ENCODE measurements around the gene RTEL1. TPM values are rescaled to one million over a fixed set of nuclear protein-coding genes. Genes with fewer than 3 reads are reported as not detected.

Gene RTEL1
- total and polyA plus RNA-seq, 2 donors (not counting 1 experiment from before 2014, with no cell fraction given), result 4.7 to 12.4 TPM

GRCh38 chr20:63678667-63679465 is 20.8 kb downstream of the RTEL1 start:
- Histone ChIP-seq H3K4me2 (ENCODE audit: extremely low read depth, insufficient read depth, low read length) (no peak overlapping the region), H3K36me3 (ENCODE audit: control insufficient read depth, insufficient read depth, low read length) (peaks cover 41% of the 10 kb centered on the region), H2AFZ (ENCODE audit: low read length) (no peak overlapping the region)

DNA sequence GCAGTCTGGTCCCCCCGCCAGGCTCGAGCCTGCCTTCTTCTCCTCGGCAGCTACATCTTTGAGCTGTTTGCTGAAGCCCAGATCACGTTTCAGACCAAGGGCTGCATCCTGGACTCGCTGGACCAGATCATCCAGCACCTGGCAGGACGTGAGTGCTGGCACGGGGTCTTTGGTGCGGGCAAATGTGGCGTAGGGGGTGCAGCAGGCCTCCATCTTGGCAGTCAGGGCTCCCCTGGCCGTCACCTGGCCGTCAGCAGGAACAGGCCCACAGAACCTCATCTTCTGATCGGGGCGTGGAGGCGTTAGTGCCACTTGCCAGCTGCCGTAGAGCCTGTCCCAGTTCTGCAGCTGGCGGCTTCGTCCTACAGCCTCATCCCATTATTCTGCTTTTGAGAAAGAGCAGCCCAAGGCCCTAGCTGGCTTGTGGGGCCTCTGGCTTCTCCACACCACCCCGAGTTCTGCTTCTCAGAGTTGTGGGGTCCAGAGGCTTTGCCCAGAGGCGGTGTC is 21.7 kb downstream of the RTEL1 start:
- TF ChIP-seq CTCF (conservative IDR thresholded peaks at IDR 0.05 in 1 of 2, IDR thresholded peaks at IDR 0.05 in 1 of 2; ENCODE audit: low read depth in 1 of 2, low read length in 2 of 2), result no peak
- TF ChIP-seq EZH2 (IDR thresholded peaks at IDR 0.05; ENCODE audit: low read length, missing control alignments), result no peak
- H3K36me3 ChIP-seq (ENCODE audit: control insufficient read depth, insufficient read depth, low read length), result peaks cover 36% of the 10 kb centered on the region

More at GRCh38 chr20:63678667-63679465, 20.8 kb downstream of the RTEL1 start:
- H3K9me3 ChIP-seq (ENCODE audit: control insufficient read depth, insufficient read depth, low read depth, low read length), result no peaks in the 10 kb centered on the region
- H3K9ac ChIP-seq (ENCODE audit: insufficient read depth, low read length), result no peak overlapping the region
- no peaks in the 10 kb centered on the region for H3K27me3 ChIP-seq (ENCODE audit: control insufficient read depth, insufficient read depth, low read length)
- H3K4me3 ChIP-seq (replicated peaks in 1 of 4; ENCODE audit: control extremely low read depth in 1 of 4, insufficient read depth in 1 of 4, low read depth in 3 of 4, low read length in 4 of 4), result no peak overlapping the region
- no peaks in the 10 kb centered on the region for H4K20me1 ChIP-seq (ENCODE audit: control insufficient read depth, extremely low read depth, insufficient read depth, low read length)
- DNase-seq (ENCODE audit: low read depth in 2 of 2), result no peak
- TF ChIP-seq EZH2 (IDR thresholded peaks at IDR 0.05; ENCODE audit: low read length, missing control alignments), result no peak
- no peak for TF ChIP-seq CTCF (conservative IDR thresholded peaks at IDR 0.05 in 1 of 2, IDR thresholded peaks at IDR 0.05 in 1 of 2; ENCODE audit: low read depth in 1 of 2, low read length in 2 of 2)
- peaks cover 11% of the 10 kb centered on the region for H3K4me1 ChIP-seq (ENCODE audit: control insufficient read depth, extremely low read depth, insufficient read depth, low read length)
- no peak overlapping the region for H3K27ac ChIP-seq (ENCODE audit: insufficient read depth, low read length)
- H3K79me2 ChIP-seq (ENCODE audit: control insufficient read depth, insufficient read depth, low read length), result no peaks in the 10 kb centered on the region

DNA sequence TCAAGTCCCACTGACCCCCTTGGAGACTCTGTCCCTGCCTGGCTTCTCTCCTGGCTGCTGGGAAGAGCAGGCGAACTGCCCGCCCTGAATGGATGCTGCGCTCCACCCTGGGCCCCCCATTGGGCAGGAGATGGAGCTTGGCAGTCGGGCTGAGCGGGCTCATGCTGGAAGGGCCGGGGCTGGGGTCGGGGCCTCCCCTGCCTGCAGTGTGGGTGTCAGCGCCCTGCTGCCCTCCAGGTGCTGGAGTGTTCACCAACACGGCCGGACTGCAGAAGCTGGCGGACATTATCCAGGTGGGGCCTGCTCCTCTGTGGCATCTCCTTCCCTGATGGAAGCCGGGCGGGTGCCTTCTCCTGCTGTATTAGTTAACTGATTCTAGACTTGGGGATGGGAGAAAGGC is 22.3 kb downstream of the RTEL1 start:
- Histone ChIP-seq H3K9ac (ENCODE audit: insufficient read depth, low read length) (no peak overlapping the region), H3K27ac (ENCODE audit: insufficient read depth, low read length) (no peak overlapping the region), H3K9me3 (ENCODE audit: control insufficient read depth, insufficient read depth, low read depth, low read length) (no peaks in the 10 kb centered on the region), H3K4me1 (ENCODE audit: control insufficient read depth, extremely low read depth, insufficient read depth, low read length) (peaks cover 11% of the 10 kb centered on the region), H3K4me2 (ENCODE audit: extremely low read depth, insufficient read depth, low read length) (no peak overlapping the region), H4K20me1 (ENCODE audit: control insufficient read depth, extremely low read depth, insufficient read depth, low read length) (no peaks in the 10 kb centered on the region), H3K79me2 (ENCODE audit: control insufficient read depth, insufficient read depth, low read length) (no peaks in the 10 kb centered on the region), H2AFZ (ENCODE audit: low read length) (no peak overlapping the region), H3K27me3 (ENCODE audit: control insufficient read depth, insufficient read depth, low read length) (no peaks in the 10 kb centered on the region), H3K36me3 (ENCODE audit: control insufficient read depth, insufficient read depth, low read length) (peaks cover 36% of the 10 kb centered on the region), H3K4me3 (replicated peaks in 1 of 4; ENCODE audit: control extremely low read depth in 1 of 4, insufficient read depth in 1 of 4, low read depth in 3 of 4, low read length in 4 of 4) (no peak overlapping the region)
- no peak for DNase-seq (ENCODE audit: low read depth in 2 of 2)
- TF ChIP-seq EZH2 (IDR thresholded peaks at IDR 0.05; ENCODE audit: low read length, missing control alignments), result no peak
- TF ChIP-seq CTCF (conservative IDR thresholded peaks at IDR 0.05 in 1 of 2, IDR thresholded peaks at IDR 0.05 in 1 of 2; ENCODE audit: low read depth in 1 of 2, low read length in 2 of 2), result no peak

More for the DNA sequence above, 21.7 kb downstream of the RTEL1 start:
- Histone ChIP-seq H3K4me3 (replicated peaks in 1 of 4; ENCODE audit: control extremely low read depth in 1 of 4, insufficient read depth in 1 of 4, low read depth in 3 of 4, low read length in 4 of 4) (no peak overlapping the region), H3K9ac (ENCODE audit: insufficient read depth, low read length) (no peak overlapping the region), H3K27me3 (ENCODE audit: control insufficient read depth, insufficient read depth, low read length) (no peaks in the 10 kb centered on the region), H3K79me2 (ENCODE audit: control insufficient read depth, insufficient read depth, low read length) (no peaks in the 10 kb centered on the region), H3K27ac (ENCODE audit: insufficient read depth, low read length) (no peak overlapping the region), H3K4me2 (ENCODE audit: extremely low read depth, insufficient read depth, low read length) (no peak overlapping the region), H2AFZ (ENCODE audit: low read length) (no peak overlapping the region), H3K4me1 (ENCODE audit: control insufficient read depth, extremely low read depth, insufficient read depth, low read length) (peaks cover 11% of the 10 kb centered on the region), H3K9me3 (ENCODE audit: control insufficient read depth, insufficient read depth, low read depth, low read length) (no peaks in the 10 kb centered on the region), H4K20me1 (ENCODE audit: control insufficient read depth, extremely low read depth, insufficient read depth, low read length) (no peaks in the 10 kb centered on the region)
- DNase-seq (ENCODE audit: low read depth in 2 of 2), result no peak

Measured in fibroblast of lung (primary cell).